Measurements from ENCODE around the gene USP4.

DNA sequence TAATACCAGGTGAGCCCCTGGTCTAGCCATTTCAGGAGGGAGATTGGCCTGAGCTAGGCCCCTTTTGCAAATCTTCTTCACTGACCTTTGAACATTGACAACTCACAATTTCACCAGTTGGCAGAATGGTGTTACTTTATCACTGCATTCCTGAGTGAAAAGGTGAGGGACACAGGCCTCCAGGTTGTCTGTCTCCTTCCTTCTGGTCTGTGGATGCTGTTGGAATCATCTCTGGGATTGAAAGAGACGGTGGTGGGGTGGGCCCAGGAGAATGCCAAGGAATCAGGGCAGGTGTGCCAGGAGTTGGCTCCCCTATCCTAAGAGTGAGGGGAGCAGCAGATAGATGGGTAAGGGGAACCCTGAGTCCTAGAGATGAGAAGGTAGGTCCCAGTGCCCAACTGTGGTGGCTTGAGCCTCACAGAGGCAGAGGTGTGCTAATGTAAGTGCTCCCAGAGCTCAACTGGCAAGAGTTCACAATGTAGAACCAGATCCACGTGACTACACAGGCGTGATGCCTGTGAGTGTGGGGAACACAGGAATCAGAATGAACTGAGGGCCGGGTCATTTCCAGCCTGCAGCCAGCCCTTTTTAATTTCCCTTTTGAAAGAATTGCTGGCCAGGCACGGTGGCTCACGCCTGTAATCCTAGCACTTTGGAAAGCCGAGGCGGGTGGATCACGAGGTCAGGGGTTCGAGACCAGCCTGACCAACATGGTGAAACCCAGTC lies 74.0 kb downstream of the USP4 start:
- TF ChIP-seq, protein P1, sequence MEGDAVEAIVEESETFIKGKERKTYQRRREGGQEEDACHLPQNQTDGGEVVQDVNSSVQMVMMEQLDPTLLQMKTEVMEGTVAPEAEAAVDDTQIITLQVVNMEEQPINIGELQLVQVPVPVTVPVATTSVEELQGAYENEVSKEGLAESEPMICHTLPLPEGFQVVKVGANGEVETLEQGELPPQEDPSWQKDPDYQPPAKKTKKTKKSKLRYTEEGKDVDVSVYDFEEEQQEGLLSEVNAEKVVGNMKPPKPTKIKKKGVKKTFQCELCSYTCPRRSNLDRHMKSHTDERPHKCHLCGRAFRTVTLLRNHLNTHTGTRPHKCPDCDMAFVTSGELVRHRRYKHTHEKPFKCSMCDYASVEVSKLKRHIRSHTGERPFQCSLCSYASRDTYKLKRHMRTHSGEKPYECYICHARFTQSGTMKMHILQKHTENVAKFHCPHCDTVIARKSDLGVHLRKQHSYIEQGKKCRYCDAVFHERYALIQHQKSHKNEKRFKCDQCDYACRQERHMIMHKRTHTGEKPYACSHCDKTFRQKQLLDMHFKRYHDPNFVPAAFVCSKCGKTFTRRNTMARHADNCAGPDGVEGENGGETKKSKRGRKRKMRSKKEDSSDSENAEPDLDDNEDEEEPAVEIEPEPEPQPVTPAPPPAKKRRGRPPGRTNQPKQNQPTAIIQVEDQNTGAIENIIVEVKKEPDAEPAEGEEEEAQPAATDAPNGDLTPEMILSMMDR (IDR thresholded peaks at IDR 0.05; ENCODE audit: insufficient read depth, low read depth, low read length): no peak
- TF ChIP-seq EZH2 (IDR thresholded peaks at IDR 0.05; ENCODE audit: insufficient read depth, low read length): no peak

Data from astrocyte (in vitro differentiated cells and primary cell).